ENCODE measurements around the gene EMC9. TPM values are rescaled to one million over a fixed set of nuclear protein-coding genes. Genes with fewer than 3 reads are reported as not detected.
"Not testable (repeated sequence)": the region's sequence is repeated elsewhere in the genome, so short reads cannot be mapped to it uniquely, and the experiment has no call there.

Gene EMC9
- total RNA-seq, 1 donor from 2014 or later: 3.4 TPM

DNA sequence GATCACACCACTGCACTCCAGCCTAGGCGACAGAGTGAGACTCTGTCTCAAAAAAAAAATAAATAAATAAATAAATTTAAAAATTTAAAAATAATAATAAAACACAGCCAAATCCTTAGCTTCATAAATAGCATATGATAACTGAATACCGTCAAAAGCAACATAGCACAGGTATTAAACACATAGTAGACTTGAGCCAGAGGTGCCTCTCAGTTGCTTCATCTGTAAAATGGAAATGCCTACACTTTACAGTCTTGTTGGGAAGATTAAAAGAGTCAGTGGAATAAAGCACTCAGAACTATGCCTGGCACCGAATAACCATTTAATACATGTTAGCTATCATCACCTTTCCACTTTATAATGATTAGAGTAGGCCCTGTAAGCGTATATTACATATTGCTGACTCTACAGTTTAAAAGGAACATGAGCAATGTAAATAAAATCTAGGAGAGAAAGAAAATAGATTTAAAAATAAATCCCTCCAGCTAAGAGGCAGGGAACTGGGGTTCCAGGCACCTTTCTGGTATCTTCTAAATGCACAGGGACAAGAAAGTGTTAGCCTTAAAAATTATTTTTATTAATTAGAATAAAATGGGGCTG, 34.6 kb downstream of the EMC9 start:
- no peaks in the 10 kb centered on the region for H3K9me3 ChIP-seq
- no peak overlapping the region for H3K4me3 ChIP-seq
- H3K4me1 ChIP-seq: peaks cover 0 to 4% of the 10 kb centered on the region in 2 donors
- no peak for DNase-seq (ENCODE audit: low spot score in 2 of 2)
- peaks cover 4 to 13% of the 10 kb centered on the region in 2 donors for H3K36me3 ChIP-seq
- TF ChIP-seq, protein P1, sequence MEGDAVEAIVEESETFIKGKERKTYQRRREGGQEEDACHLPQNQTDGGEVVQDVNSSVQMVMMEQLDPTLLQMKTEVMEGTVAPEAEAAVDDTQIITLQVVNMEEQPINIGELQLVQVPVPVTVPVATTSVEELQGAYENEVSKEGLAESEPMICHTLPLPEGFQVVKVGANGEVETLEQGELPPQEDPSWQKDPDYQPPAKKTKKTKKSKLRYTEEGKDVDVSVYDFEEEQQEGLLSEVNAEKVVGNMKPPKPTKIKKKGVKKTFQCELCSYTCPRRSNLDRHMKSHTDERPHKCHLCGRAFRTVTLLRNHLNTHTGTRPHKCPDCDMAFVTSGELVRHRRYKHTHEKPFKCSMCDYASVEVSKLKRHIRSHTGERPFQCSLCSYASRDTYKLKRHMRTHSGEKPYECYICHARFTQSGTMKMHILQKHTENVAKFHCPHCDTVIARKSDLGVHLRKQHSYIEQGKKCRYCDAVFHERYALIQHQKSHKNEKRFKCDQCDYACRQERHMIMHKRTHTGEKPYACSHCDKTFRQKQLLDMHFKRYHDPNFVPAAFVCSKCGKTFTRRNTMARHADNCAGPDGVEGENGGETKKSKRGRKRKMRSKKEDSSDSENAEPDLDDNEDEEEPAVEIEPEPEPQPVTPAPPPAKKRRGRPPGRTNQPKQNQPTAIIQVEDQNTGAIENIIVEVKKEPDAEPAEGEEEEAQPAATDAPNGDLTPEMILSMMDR (IDR thresholded peaks at IDR 0.05): no peak
- intact Hi-C loops (cut with DNase I): no loop called here
- H3K27me3 ChIP-seq: no peaks in the 10 kb centered on the region
- H3K27ac ChIP-seq: no peak overlapping the region

DNA sequence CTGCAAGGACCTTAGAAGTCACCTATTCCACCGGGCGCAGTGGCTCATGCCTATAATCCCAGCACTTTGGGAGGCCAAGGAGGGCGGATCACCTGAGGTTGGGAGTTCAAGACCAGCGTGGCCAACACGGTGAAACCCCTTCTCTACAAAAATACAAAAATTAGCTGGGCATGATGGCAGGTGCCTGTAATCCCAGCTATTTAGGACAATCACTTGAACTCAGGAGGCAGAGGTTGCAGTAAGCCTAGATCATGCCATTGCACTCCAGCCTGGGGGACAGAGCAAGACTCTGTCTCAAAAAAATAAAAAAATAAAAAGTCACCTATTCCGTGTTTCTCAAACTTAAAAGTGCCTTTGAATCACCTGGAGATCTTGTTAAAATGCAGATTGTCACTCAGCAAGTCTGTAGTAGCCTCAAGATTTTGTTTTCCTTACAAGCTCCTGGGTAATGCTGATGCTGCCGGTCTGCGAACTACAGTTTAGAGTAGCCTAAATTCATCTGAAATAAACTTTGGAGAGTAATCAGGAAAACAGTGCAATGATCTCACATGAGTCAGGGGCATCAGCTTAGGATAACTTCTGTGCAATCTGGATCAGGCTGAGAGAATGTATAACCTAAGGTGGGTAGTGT, 35.7 kb downstream of the EMC9 start:
- DNase-seq (ENCODE audit: low spot score in 2 of 2); H3K4me3 ChIP-seq; H3K4me1 ChIP-seq; H3K27ac ChIP-seq; H3K27me3 ChIP-seq; intact Hi-C loops (cut with DNase I); H3K9me3 ChIP-seq: not testable (repeated sequence)
- peaks cover 6 to 13% of the 10 kb centered on the region in 2 donors for H3K36me3 ChIP-seq

DNA sequence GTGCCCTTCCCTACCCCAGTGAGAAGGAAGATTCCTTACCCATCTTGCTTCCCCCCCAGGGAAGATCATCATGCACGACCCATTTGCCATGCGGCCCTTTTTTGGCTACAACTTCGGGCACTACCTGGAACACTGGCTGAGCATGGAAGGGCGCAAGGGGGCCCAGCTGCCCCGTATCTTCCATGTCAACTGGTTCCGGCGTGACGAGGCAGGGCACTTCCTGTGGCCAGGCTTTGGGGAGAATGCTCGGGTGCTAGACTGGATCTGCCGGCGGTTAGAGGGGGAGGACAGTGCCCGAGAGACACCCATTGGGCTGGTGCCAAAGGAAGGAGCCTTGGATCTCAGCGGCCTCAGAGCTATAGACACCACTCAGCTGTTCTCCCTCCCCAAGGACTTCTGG, 37.9 kb downstream of the EMC9 start:
- Histone ChIP-seq H3K4me1 (no peaks in the 10 kb centered on the region), H3K4me3 (no peak overlapping the region), H3K27ac (no peak overlapping the region), H3K9me3 (no peaks in the 10 kb centered on the region), H3K36me3 (peaks cover 10 to 18% of the 10 kb centered on the region in 2 donors), H3K27me3 (no peaks in the 10 kb centered on the region)
- intact Hi-C loops (cut with DNase I): no loop called here
- TF ChIP-seq, protein P1 (IDR thresholded peaks at IDR 0.05): no peak
- no peak for DNase-seq (ENCODE audit: low spot score in 2 of 2)

DNA sequence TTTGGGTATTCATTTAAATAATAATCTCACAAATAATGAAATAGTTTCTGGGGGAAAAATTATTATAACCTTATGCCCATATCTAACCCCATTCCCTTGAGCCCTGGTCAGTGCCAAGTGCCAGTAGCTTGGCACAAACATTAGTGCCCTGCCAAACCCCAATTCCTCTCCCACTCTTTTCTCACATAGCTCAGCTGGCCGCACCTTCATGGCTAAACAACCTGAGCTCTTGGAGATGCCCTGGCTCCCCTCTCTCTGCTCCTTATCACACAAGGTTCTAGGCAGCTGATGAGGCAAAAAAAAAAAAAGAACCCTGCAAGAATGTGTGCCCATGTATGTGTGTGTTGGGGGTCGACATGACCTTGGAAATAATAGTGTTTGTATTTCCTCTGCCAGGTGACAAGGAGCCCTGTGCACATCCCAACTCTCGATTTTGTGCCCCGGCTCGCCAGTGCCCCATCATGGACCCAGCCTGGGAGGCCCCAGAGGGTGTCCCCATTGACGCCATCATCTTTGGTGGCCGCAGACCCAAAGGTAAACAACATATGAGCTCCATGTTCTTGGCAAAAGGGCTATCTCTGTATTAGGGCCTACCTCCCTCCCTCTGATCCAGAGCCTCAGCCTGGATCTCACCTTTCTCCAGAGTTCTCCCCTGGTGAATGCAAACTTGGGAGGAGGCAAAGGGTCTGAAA, 38.9 kb downstream of the EMC9 start:
- no peak for DNase-seq (ENCODE audit: low spot score in 2 of 2)
- Histone ChIP-seq H3K4me3 (no peak overlapping the region), H3K9me3 (no peaks in the 10 kb centered on the region), H3K36me3 (peaks cover 10 to 18% of the 10 kb centered on the region in 2 donors), H3K4me1 (no peaks in the 10 kb centered on the region), H3K27me3 (no peaks in the 10 kb centered on the region), H3K27ac (no peak overlapping the region)
- intact Hi-C loops (cut with DNase I): no loop called here
- TF ChIP-seq, protein P1 (IDR thresholded peaks at IDR 0.05): no peak

DNA sequence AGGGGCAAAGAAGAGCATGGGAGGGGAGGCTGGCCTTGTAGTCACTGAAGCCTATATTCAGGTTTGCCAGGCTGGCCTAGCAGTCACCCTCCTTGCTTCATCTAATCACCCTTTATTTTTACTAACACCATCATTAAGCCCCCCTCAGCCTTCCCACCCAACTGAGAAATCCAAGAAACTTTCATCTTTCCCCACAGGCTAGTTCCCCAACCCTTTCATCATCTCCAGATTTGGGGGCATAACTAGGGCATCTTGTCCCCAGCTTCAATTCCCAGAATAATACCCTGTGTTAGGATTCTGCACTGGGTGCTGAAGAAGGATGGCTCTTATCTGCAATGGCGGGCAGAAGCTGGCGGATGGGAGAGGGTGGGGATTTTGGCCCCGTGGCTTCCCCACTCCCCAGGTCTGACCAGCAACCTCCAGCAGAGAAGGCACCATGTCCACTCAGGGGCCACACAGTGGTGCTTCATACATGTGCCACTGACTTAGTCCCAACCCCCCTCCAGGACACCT, 40.4 kb downstream of the EMC9 start:
- no peak for DNase-seq (ENCODE audit: low spot score in 2 of 2)
- intact Hi-C loops (cut with DNase I): no loop called here
- Histone ChIP-seq H3K36me3 (peaks cover 10 to 18% of the 10 kb centered on the region in 2 donors), H3K27ac (no peak overlapping the region), H3K27me3 (no peaks in the 10 kb centered on the region), H3K4me1 (no peaks in the 10 kb centered on the region), H3K4me3 (no peak overlapping the region), H3K9me3 (no peaks in the 10 kb centered on the region)
- TF ChIP-seq, protein P1 (IDR thresholded peaks at IDR 0.05): no peak

Measured in ascending aorta (tissue), 2 donors.